BJ (cell line): ENCODE measurements around the gene ABCA13. TPM values are rescaled to one million over a fixed set of nuclear protein-coding genes. Genes with fewer than 3 reads are reported as not detected.

Source experiments
- CTCF ChIA-PET: fragments of 350-600 bp; formaldehyde crosslinking; extraction: SDS; loops from one replicate; lab custom pipeline; 2021; ENCODE audit warnings: antibody characterized with exemption, inconsistent platforms; lab: Yijun Ruan, JAX
- POLR2A ChIA-PET: fragments of 300-600 bp; sonication (Branson Sonifier 250); formaldehyde crosslinking; extraction: SDS; loops from one replicate; lab custom pipeline; 2021; ENCODE audit warnings: antibody characterized with exemption; lab: Charles Lee
- DNase-seq: peaks from one replicate; pipeline ENCODE4 v3.0.0-alpha.2; 2011; ENCODE audit warnings: low read depth
- H3K27me3 ChIP-seq: 2 replicates; pipeline ENCODE4 v1.6.0; 2011; ENCODE audit warnings: low read length; ENCODE audit not compliant: control insufficient read depth, insufficient read depth
- H3K36me3 ChIP-seq: 2 replicates; pipeline ENCODE4 v1.5.1; 2011; ENCODE audit warnings: low read length; ENCODE audit not compliant: control insufficient read depth, insufficient read depth
- H3K4me3 ChIP-seq: 2 replicates; pipeline ENCODE4 v1.5.1; 2011; ENCODE audit warnings: low read depth, mild to moderate bottlenecking, control low read depth, low read length
- CTCF ChIP-seq: IDR thresholded peaks from 2 replicates; pipeline ENCODE4 v1.5.1; 2011; ENCODE audit warnings: low read depth, mild to moderate bottlenecking, control low read depth, inconsistent platforms, low read length, moderate library complexity; ENCODE audit not compliant: insufficient read depth
- polyA plus RNA-seq: library from polyadenylated mRNA; depleted of rRNA; stranded (reverse); fragments of >200 nt; gene quantifications from 2 replicates; pipeline ENCODE4 v1.2.3, GENCODE V29; 2011

The ABCA13 gene
- polyA plus RNA-seq, 1 experiment, result 0.15 TPM

- CTCF ChIA-PET, result interaction anchor here (3.1 kb wide), 1 partner anchor 19 kb away, joined by 7 read pairs; no protein-coding TSS in a partner anchor
- Histone ChIP-seq H3K36me3 (no peaks in the 10 kb centered on the region), H3K4me3 (no peak overlapping the region), H3K27me3 (no peaks in the 10 kb centered on the region)
- no peak for DNase-seq
- TF ChIP-seq CTCF, result no peak
- POLR2A ChIA-PET, result no interaction called here
Measured at GRCh38 chr7:48173756-48174382, 2.6 kb downstream of the ABCA13 start.

GRCh38 chr7:48175019-48175418 lies 3.8 kb downstream of the ABCA13 start:
- ChIA-PET POLR2A (no interaction called here), CTCF (interaction anchor here (3.1 kb wide), 1 partner anchor 20 kb away, joined by 7 read pairs; no protein-coding TSS in a partner anchor)
- no peak for DNase-seq
- H3K36me3 ChIP-seq, result no peaks in the 10 kb centered on the region
- H3K4me3 ChIP-seq, result no peak overlapping the region
- H3K27me3 ChIP-seq, result no peaks in the 10 kb centered on the region
- TF ChIP-seq CTCF, result no peak

GRCh38 chr7:48176356-48176893 lies 5.2 kb downstream of the ABCA13 start:
- POLR2A ChIA-PET, result no interaction called here
- H3K4me3 ChIP-seq, result no peak overlapping the region
- no peak for TF ChIP-seq CTCF
- DNase-seq, result no peak
- no peaks in the 10 kb centered on the region for H3K36me3 ChIP-seq
- CTCF ChIA-PET, result interaction anchor here (1.0 to 3.1 kb wide), 3 partner anchors 21 to 66 kb away, joined by 3 to 7 read pairs (median 5); no protein-coding TSS in a partner anchor
- H3K27me3 ChIP-seq, result no peaks in the 10 kb centered on the region

- ChIA-PET CTCF (interaction anchor here (0.6 to 1.9 kb wide), 3 partner anchors 10 to 67 kb away, joined by 3 to 5 read pairs (median 3); no protein-coding TSS in a partner anchor), POLR2A (no interaction called here)
- no peak for TF ChIP-seq CTCF
- Histone ChIP-seq H3K36me3 (no peaks in the 10 kb centered on the region), H3K27me3 (no peaks in the 10 kb centered on the region), H3K4me3 (no peak overlapping the region)
- no peak for DNase-seq
Measured at GRCh38 chr7:48177271-48177670, 6.0 kb downstream of the ABCA13 start.

- no peak for DNase-seq
- Histone ChIP-seq H3K4me3 (no peak overlapping the region), H3K27me3 (no peaks in the 10 kb centered on the region), H3K36me3 (no peaks in the 10 kb centered on the region)
- CTCF ChIA-PET, result no interaction called here
- TF ChIP-seq CTCF, result no peak
- POLR2A ChIA-PET, result no interaction called here
Measured at GRCh38 chr7:48179496-48180030, 8.3 kb downstream of the ABCA13 start.
